NB4 (cell line): Measurements from ENCODE around the gene TBC1D9B.

Experiments
- CTCF ChIP-seq: IDR thresholded peaks from one replicate; pipeline ENCODE4 v1.5.1; 2012; ENCODE audit warnings: low read depth, low read length
- MAX ChIP-seq: IDR thresholded peaks from 2 replicates; pipeline ENCODE4 v1.6.1; 2011; ENCODE audit warnings: low read depth, low read length
- MYC ChIP-seq: IDR thresholded peaks from 2 replicates; pipeline ENCODE4 v1.6.1; 2011; ENCODE audit warnings: low read depth, low read length
- POLR2A ChIP-seq: IDR thresholded peaks from 2 replicates; pipeline ENCODE4 v1.6.1; 2011; ENCODE audit warnings: mild to moderate bottlenecking; ENCODE audit not compliant: insufficient read length; ENCODE audit errors: extremely low read depth

DNA sequence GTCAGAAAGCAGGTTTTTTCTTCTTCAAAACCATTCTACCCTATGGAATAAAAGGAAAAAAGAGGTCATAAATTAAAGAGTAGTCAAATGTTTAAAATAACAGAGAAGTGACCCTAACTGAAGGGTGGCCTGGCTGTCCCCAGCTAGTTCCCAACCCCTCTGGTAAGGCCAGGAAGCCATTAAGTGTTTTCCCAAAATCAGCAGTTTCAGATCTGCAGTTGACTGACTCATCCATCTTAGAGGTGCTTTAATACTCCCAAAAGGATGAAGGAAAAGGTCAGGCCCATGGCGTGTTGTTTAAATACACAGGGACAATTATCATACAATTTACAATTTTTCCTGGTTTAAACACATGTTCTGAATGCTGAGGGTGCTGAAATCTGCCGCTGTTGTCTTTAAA is 47.9 kb upstream of the TBC1D9B start:
- TF ChIP-seq CTCF (no peak), POLR2A (no peak), MAX (no peak), MYC (no peak)
